A549 (cell line): Measurements from ENCODE around the gene ABCC1. TPM values are rescaled to one million over a fixed set of nuclear protein-coding genes. Genes with fewer than 3 reads are reported as not detected.

Experiments used
- ATAC-seq, 2 experiments: fragments of 200-7000 bp in 1 of 2; fragments of >200 bp in 1 of 2; cut with Nextera tagmentation in 1 of 2; cut with Tn5 transposase in 1 of 2; 3 replicates each; pipeline versions ENCODE4 v1.8.0 to v1.9.1; 2018 to 2020; ENCODE audit warnings: mild to moderate bottlenecking in 1 of 2, moderate library complexity in 1 of 2
- CTCF ChIA-PET: fragments of 300-600 bp; sonication (Branson Sonifier 250); formaldehyde crosslinking; extraction: SDS; loops from one replicate; lab custom pipeline; 2021; ENCODE audit warnings: antibody characterized with exemption, inconsistent platforms; lab: Yijun Ruan, JAX
- POLR2A ChIA-PET: fragments of 350-600 bp; formaldehyde crosslinking; extraction: SDS; loops from one replicate; lab custom pipeline; 2021; ENCODE audit warnings: antibody characterized with exemption, inconsistent platforms; lab: Yijun Ruan, JAX
- DNase-seq, 2 experiments: peaks; one replicate each; pipeline versions ENCODE4 v3.0.0 to v3.0.0-alpha.2; 2011 to 2016; ENCODE audit warnings: low read depth in 1 of 2, low spot score in 1 of 2
- FAIRE-seq: peaks from 2 replicates; lab custom pipeline; 2011; peaks lifted over from hg19 to GRCh38; lab: Jason Lieb, UNC
- H3K27ac ChIP-seq, 2 experiments: fragments of >200 bp; sonication (Bioruptor Twin); formaldehyde crosslinking; 3 replicates each; pipeline ENCODE4 v1.5.1; 2016 to 2017
- H3K4me1 ChIP-seq: fragments of >200 bp; sonication (Bioruptor Twin); formaldehyde crosslinking; 3 replicates; pipeline ENCODE4 v1.6.1; 2016
- H3K4me2 ChIP-seq: fragments of >200 bp; sonication (Bioruptor Twin); formaldehyde crosslinking; 3 replicates; pipeline ENCODE4 v1.6.1; 2016
- H3K4me3 ChIP-seq: fragments of >200 bp; sonication (Bioruptor Twin); formaldehyde crosslinking; 3 replicates; pipeline ENCODE4 v1.5.1; 2016
- H3K9me3 ChIP-seq: fragments of >200 bp; sonication (Bioruptor Twin); formaldehyde crosslinking; 3 replicates; pipeline ENCODE4 v1.6.1; 2016
- CHD2 ChIP-seq: fragments of 150-350 bp; IDR thresholded peaks from 2 replicates; pipeline ENCODE4 v1.6.1; 2014; ENCODE audit warnings: low read length; ENCODE audit not compliant: partially characterized antibody
- CHD4 ChIP-seq: fragments of 200-600 bp; sonication (generic); IDR thresholded peaks from 2 replicates; pipeline ENCODE4 v1.6.1; 2016; ENCODE audit warnings: antibody characterized with exemption, mild to moderate bottlenecking, borderline replicate concordance
- EHF ChIP-seq: fragments of 250-450 bp; sonication (Bioruptor Pico); IDR thresholded peaks from 2 replicates; pipeline ENCODE4 v1.5.0; 2020; ENCODE audit warnings: mild to moderate bottlenecking
- EHMT2 ChIP-seq: fragments of 200-600 bp; sonication (generic); IDR thresholded peaks from 2 replicates; pipeline ENCODE4 v1.6.1; 2016; ENCODE audit warnings: antibody characterized with exemption, low read depth, mild to moderate bottlenecking, moderate library complexity
- FOSB ChIP-seq: fragments of 250-450 bp; sonication (Bioruptor Pico); IDR thresholded peaks from 2 replicates; pipeline ENCODE4 v1.5.0; 2020; ENCODE audit warnings: mild to moderate bottlenecking, moderate library complexity
- FOSL2 ChIP-seq, 2 experiments: fragments of 450-650 bp in 1 of 2; fragments of >200 bp in 1 of 2; sonication (Bioruptor Twin) in 1 of 2; formaldehyde crosslinking; IDR thresholded peaks; 2 replicates each; pipeline versions ENCODE4 v1.5.0 to v1.6.1; 2016 to 2020; ENCODE audit warnings: mild to moderate bottlenecking in 1 of 2, moderate library complexity in 1 of 2
- FOXS1 ChIP-seq: fragments of 250-450 bp; sonication (Bioruptor Pico); IDR thresholded peaks from 2 replicates; pipeline ENCODE4 v1.5.0; 2020; ENCODE audit warnings: mild to moderate bottlenecking, moderate library complexity
- HDAC2 ChIP-seq: fragments of 200-600 bp; sonication (generic); IDR thresholded peaks from 2 replicates; pipeline ENCODE4 v1.6.1; 2016
- HEYL ChIP-seq: fragments of 250-450 bp; sonication (Bioruptor Pico); IDR thresholded peaks from 2 replicates; pipeline ENCODE4 v1.8.0; 2021; ENCODE audit warnings: mild to moderate bottlenecking, moderate library complexity
- HOXA7 ChIP-seq: fragments of 250-450 bp; sonication (Bioruptor Pico); IDR thresholded peaks from 2 replicates; pipeline ENCODE4 v1.5.0; 2020; ENCODE audit warnings: mild to moderate bottlenecking, moderate library complexity
- HOXB5 ChIP-seq: fragments of 250-450 bp; sonication (Bioruptor Pico); IDR thresholded peaks from 2 replicates; pipeline ENCODE4 v1.5.0; 2020; ENCODE audit warnings: mild to moderate bottlenecking, moderate library complexity
- JUN ChIP-seq, 2 experiments: fragments of >200 bp; sonication (Bioruptor Twin); formaldehyde crosslinking; IDR thresholded peaks; 2 replicates in 1 of 2; 3 replicates in 1 of 2; pipeline ENCODE4 v1.6.1; 2016 to 2017
- JUNB ChIP-seq: fragments of >200 bp; sonication (Bioruptor Twin); formaldehyde crosslinking; IDR thresholded peaks from 2 replicates; pipeline ENCODE4 v1.6.1; 2016
- KDM5A ChIP-seq: fragments of 200-600 bp; sonication (generic); IDR thresholded peaks from 2 replicates; pipeline ENCODE4 v1.6.1; 2016; ENCODE audit warnings: antibody characterized with exemption, mild to moderate bottlenecking
- NFE2L2 ChIP-seq: fragments of 150-350 bp; conservative IDR thresholded peaks from 2 replicates; pipeline ENCODE4 v1.6.1; 2014; ENCODE audit warnings: low read length
- NPAS2 ChIP-seq: fragments of 250-450 bp; sonication (Bioruptor Pico); IDR thresholded peaks from 2 replicates; pipeline ENCODE4 v1.8.0; 2022; ENCODE audit warnings: mild to moderate bottlenecking, moderate library complexity, borderline replicate concordance
- NR3C1 ChIP-seq: fragments of >200 bp; sonication (Bioruptor Twin); formaldehyde crosslinking; IDR thresholded peaks from 3 replicates; pipeline ENCODE4 v1.6.1; 2017
- POLR2A ChIP-seq: IDR thresholded peaks from 2 replicates; pipeline ENCODE4 v1.6.1; 2012; ENCODE audit warnings: mild to moderate bottlenecking, low read length
- POLR2AphosphoS2 ChIP-seq: conservative IDR thresholded peaks from 2 replicates; pipeline ENCODE4 v1.6.1; 2012; ENCODE audit warnings: low read length, improper control_type of control experiment, inconsistent platforms
- RAD21 ChIP-seq, 2 experiments: fragments of >200 bp in 1 of 2; sonication (Bioruptor Twin) in 1 of 2; formaldehyde crosslinking in 1 of 2; IDR thresholded peaks in 1 of 2; conservative IDR thresholded peaks in 1 of 2; 2 replicates in 1 of 2; 3 replicates in 1 of 2; pipeline ENCODE4 v1.6.1; 2012 to 2018; ENCODE audit warnings: inconsistent platforms in 1 of 2
- RFX5 ChIP-seq: fragments of 450-650 bp; IDR thresholded peaks from 2 replicates; pipeline ENCODE4 v1.7.1; 2014; ENCODE audit warnings: antibody characterized with exemption, mild to moderate bottlenecking, moderate library complexity
- SMC3 ChIP-seq: fragments of >200 bp; sonication (Bioruptor Twin); formaldehyde crosslinking; IDR thresholded peaks from 3 replicates; pipeline ENCODE4 v1.6.1; 2018; ENCODE audit warnings: inconsistent platforms
- TFCP2L1 ChIP-seq: fragments of 250-450 bp; sonication (Bioruptor Pico); IDR thresholded peaks from 2 replicates; pipeline ENCODE4 v1.5.0; 2021; ENCODE audit warnings: mild to moderate bottlenecking
- ZC3H11A ChIP-seq: fragments of 450-650 bp; IDR thresholded peaks from 2 replicates; pipeline ENCODE4 v1.6.1; 2014; ENCODE audit warnings: antibody characterized with exemption, mild to moderate bottlenecking
- WGBS: methylation state at CpG from one replicate; pipeline ENCODE4 v1.1.6; 2017; ENCODE audit errors: missing lambda C conversion rate; 5-methylcytosine and 5-hydroxymethylcytosine counted together
- polyA plus RNA-seq, 4 experiments: library from polyadenylated mRNA; depleted of rRNA in 3 of 4; stranded (reverse); fragments of >200 nt; fragmentation: RNase III in 1 of 4; extraction: RNeasy Plus Mini Kit Qiagen cat#74134 plus additional on column Dnase treatment in 1 of 4; gene quantifications; 2 replicates in 3 of 4; 3 replicates in 1 of 4; pipeline ENCODE4 v1.2.3, GENCODE V29; 2011 to 2017
- TF ChIP-seq, protein P1 (sequence below): fragments of 150-350 bp; IDR thresholded peaks from 2 replicates; pipeline ENCODE4 v1.6.1; 2014; ENCODE audit warnings: low read depth, mild to moderate bottlenecking, low read length
- TF ChIP-seq, protein P2 (sequence below): IDR thresholded peaks from 2 replicates; pipeline ENCODE4 v1.6.1; 2012

ABCC1 gene
- polyA plus RNA-seq, 2 of the 4 experiments (the other 2 are of a cell fraction) = 56.5 to 93.8 TPM

DNA sequence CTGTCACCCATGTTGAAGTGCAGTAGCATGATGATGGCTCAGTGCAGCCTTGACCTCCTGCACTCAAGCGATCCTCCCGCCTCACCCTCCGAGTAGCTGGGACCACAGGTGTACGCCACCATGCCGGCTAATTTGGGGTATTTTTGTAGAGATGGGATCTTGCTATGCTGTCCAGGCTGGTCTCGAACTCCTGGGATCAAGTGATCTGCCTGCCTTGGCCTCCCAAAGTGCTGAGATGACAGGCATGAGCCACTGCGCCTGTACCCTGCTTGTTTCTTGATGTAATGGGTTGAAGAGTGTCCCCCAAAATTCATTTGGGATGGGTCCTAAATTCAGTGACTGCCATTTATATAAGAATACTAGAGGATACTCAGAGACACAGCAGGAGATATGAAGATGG, 216.7 kb downstream of the ABCC1 start:
- Histone ChIP-seq H3K9me3 (no peaks in the 10 kb centered on the region), H3K4me1 (no peaks in the 10 kb centered on the region), H3K4me3 (no peak overlapping the region), H3K27ac (no peak overlapping the region), H3K4me2 (no peak overlapping the region)
- no peak for TF ChIP-seq HDAC2
- no peak for TF ChIP-seq JUN (IDR thresholded peaks at IDR 0.05)
- TF ChIP-seq, protein P1, sequence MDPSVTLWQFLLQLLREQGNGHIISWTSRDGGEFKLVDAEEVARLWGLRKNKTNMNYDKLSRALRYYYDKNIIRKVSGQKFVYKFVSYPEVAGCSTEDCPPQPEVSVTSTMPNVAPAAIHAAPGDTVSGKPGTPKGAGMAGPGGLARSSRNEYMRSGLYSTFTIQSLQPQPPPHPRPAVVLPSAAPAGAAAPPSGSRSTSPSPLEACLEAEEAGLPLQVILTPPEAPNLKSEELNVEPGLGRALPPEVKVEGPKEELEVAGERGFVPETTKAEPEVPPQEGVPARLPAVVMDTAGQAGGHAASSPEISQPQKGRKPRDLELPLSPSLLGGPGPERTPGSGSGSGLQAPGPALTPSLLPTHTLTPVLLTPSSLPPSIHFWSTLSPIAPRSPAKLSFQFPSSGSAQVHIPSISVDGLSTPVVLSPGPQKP = no peak
- TF ChIP-seq NR3C1 = no peak
- TF ChIP-seq FOSL2 (IDR thresholded peaks at IDR 0.05) = no peak
- no peak for TF ChIP-seq FOSL2 (CRISPR knock-in tag; IDR thresholded peaks at IDR 0.05)
- TF ChIP-seq HEYL (CRISPR knock-in tag) = no peak
- TF ChIP-seq CHD4 = no peak
- no peak for TF ChIP-seq SMC3
- TF ChIP-seq FOSB = no peak
- no peak for TF ChIP-seq RFX5
- TF ChIP-seq EHMT2 = no peak
- TF ChIP-seq ZC3H11A = no peak
- TF ChIP-seq NFE2L2 = no peak
- no peak for TF ChIP-seq HOXA7 (CRISPR knock-in tag)
- TF ChIP-seq KDM5A = no peak
- TF ChIP-seq FOXS1 (CRISPR knock-in tag) = no peak
- FAIRE-seq = no peak
- no peak for DNase-seq
- 83% methylated on average over 7 of the region's 7 CpGs for WGBS
- CTCF ChIA-PET = interaction anchor here (1.7 to 2.0 kb wide), 2 partner anchors 11 to 389 kb away, joined by 4 to 5 read pairs; no protein-coding TSS in a partner anchor
- POLR2A ChIA-PET = no interaction called here
- ATAC-seq = no peak

DNA sequence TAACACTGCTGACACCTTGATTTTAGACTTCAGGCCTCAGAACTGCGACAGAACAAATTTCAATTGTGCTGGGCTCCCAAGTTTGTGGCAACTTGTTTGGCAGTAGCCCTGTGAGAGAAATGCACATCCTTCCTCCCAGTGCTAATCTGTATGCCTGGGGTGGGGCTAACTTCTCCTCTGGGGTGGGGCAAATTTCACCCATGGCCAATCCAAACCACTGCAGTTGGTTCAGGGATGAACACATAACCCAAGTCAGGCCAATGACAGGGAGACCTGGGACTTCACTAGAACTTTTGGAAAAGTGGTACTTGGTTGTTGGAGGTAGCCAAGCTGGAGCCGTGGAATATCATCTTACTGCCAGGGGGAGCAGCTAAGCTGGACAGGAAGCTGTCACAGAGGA, 217.5 kb downstream of the ABCC1 start:
- ATAC-seq = peak in 1 of 2 experiments; percentile 54; a peak in 3 of 6 replicates
- no peaks in the 10 kb centered on the region for H3K9me3 ChIP-seq
- H3K4me2 ChIP-seq = no peak overlapping the region
- DNase-seq = no peak
- H3K4me1 ChIP-seq = no peaks in the 10 kb centered on the region
- 44% methylated on average over 2 of the region's 2 CpGs for WGBS
- CTCF ChIA-PET = interaction anchor here (0.6 to 2.0 kb wide), 6 partner anchors 10 to 423 kb away, joined by 3 to 5 read pairs (median 4); no protein-coding TSS in a partner anchor
- TF ChIP-seq CHD2 (no peak), FOSB (no peak), CHD4 (no peak), TFCP2L1 (CRISPR knock-in tag) (no peak), RAD21 (conservative IDR thresholded peaks at IDR 0.05 in 1 of 2, IDR thresholded peaks at IDR 0.05 in 1 of 2) (no peak), NR3C1 (no peak), POLR2AphosphoS2 (no peak), HDAC2 (no peak), JUNB (no peak), HOXB5 (no peak), NFE2L2 (no peak), ZC3H11A (no peak)
- TF ChIP-seq, protein P2, sequence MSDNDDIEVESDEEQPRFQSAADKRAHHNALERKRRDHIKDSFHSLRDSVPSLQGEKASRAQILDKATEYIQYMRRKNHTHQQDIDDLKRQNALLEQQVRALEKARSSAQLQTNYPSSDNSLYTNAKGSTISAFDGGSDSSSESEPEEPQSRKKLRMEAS = no peak
- POLR2A ChIA-PET = no interaction called here
- no peak overlapping the region for H3K4me3 ChIP-seq
- FAIRE-seq = no peak
- no peak overlapping the region for H3K27ac ChIP-seq

DNA sequence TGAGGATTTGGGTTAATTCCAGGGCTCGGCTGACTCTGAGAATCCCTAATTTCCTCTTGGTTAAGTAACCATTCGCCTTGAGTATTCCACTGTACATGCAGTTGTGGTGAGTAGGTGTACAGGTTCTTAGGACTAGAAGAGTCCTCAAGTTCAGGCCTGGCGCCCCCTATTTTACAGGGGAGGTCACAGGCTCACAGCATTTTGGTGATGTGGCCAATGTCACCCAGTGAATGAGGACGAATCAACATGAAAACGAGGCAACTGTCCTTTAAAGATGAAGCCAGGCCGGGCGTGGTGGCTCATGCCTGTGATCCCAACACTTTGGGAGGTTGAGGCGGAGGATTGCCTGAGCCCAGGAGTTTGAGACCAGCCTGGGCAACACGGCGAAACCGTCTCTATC, 218.5 kb downstream of the ABCC1 start:
- H3K4me3 ChIP-seq = no peak overlapping the region
- no peak for DNase-seq
- WGBS = 70% methylated on average over 11 of the region's 11 CpGs
- H3K9me3 ChIP-seq = no peaks in the 10 kb centered on the region
- H3K27ac ChIP-seq = no peak overlapping the region
- ChIA-PET CTCF (interaction anchor here (0.6 to 2.0 kb wide), 4 partner anchors 12 to 390 kb away, joined by 3 to 5 read pairs (median 4); no protein-coding TSS in a partner anchor), POLR2A (no interaction called here)
- TF ChIP-seq POLR2A (no peak), HDAC2 (no peak), HOXA7 (CRISPR knock-in tag) (no peak), NPAS2 (CRISPR knock-in tag) (no peak), FOSB (no peak), EHF (no peak)
- ATAC-seq = no peak
- no peaks in the 10 kb centered on the region for H3K4me1 ChIP-seq
- FAIRE-seq = no peak
- no peak overlapping the region for H3K4me2 ChIP-seq
